H9 (cell line): ENCODE measurements around the gene FYCO1. TPM values are rescaled to one million over a fixed set of nuclear protein-coding genes. Genes with fewer than 3 reads are reported as not detected.

Experiments
- DNase-seq: peaks from one replicate; pipeline ENCODE4 v3.0.0-alpha.2; 2017
- H2AFZ ChIP-seq: one replicate; pipeline ENCODE4 v1.6.1; 2013; ENCODE audit warnings: mild to moderate bottlenecking, low read length, control low read depth, moderate library complexity
- H2AK5ac ChIP-seq: 2 replicates; pipeline ENCODE4 v1.6.1; 2013; ENCODE audit warnings: low read length, control low read depth, mixed read lengths; ENCODE audit not compliant: insufficient read length
- H2BK120ac ChIP-seq: one replicate; pipeline ENCODE4 v1.6.1; 2013; ENCODE audit warnings: low read depth, mild to moderate bottlenecking, low read length, control low read depth, inconsistent platforms; ENCODE audit not compliant: poor library complexity, severe bottlenecking
- H2BK12ac ChIP-seq: 2 replicates; pipeline ENCODE4 v1.6.1; 2013; ENCODE audit warnings: low read length, control low read depth, mixed read lengths, low read depth; ENCODE audit not compliant: insufficient read length
- H2BK15ac ChIP-seq: 2 replicates; pipeline ENCODE4 v1.6.1; 2013; ENCODE audit warnings: low read depth, low read length, control low read depth
- H2BK20ac ChIP-seq: one replicate; pipeline ENCODE4 v1.6.1; 2013; ENCODE audit warnings: low read depth, mild to moderate bottlenecking, low read length, control low read depth, inconsistent platforms; ENCODE audit not compliant: poor library complexity, severe bottlenecking
- H2BK5ac ChIP-seq: 2 replicates; pipeline ENCODE4 v1.6.1; 2013; ENCODE audit warnings: low read length, control low read depth, mixed read lengths; ENCODE audit not compliant: insufficient read length
- H3K14ac ChIP-seq: 2 replicates; pipeline ENCODE4 v1.6.1; 2013; ENCODE audit warnings: low read length, control low read depth; ENCODE audit not compliant: insufficient read depth
- H3K18ac ChIP-seq: 2 replicates; pipeline ENCODE4 v1.6.1; 2013; ENCODE audit warnings: low read depth, mild to moderate bottlenecking, mixed read lengths, low read length, control low read depth; ENCODE audit not compliant: insufficient read length
- H3K23ac ChIP-seq: 2 replicates; pipeline ENCODE4 v1.6.1; 2013; ENCODE audit warnings: low read length, control low read depth, mixed read lengths, low read depth; ENCODE audit not compliant: insufficient read length
- H3K23me2 ChIP-seq: 2 replicates; pipeline ENCODE4 v1.6.1; 2013; ENCODE audit warnings: low read depth, mild to moderate bottlenecking, mixed read lengths, low read length, control low read depth; ENCODE audit not compliant: insufficient read length, poor library complexity, severe bottlenecking
- H3K27ac ChIP-seq: 2 replicates; pipeline ENCODE4 v1.5.1; 2013; ENCODE audit warnings: low read length, control low read depth, mixed read lengths, low read depth; ENCODE audit not compliant: insufficient read length
- H3K27me3 ChIP-seq: 2 replicates; pipeline ENCODE4 v1.6.1; 2013; ENCODE audit warnings: low read length, control low read depth, inconsistent platforms; ENCODE audit not compliant: insufficient read depth
- H3K4ac ChIP-seq: 2 replicates; pipeline ENCODE4 v1.6.1; 2013; ENCODE audit warnings: low read depth, mild to moderate bottlenecking, control low read depth, inconsistent platforms, low read length, moderate library complexity
- H3K4me1 ChIP-seq: 2 replicates; pipeline ENCODE4 v1.6.1; 2013; ENCODE audit warnings: low read length, control low read depth, inconsistent platforms; ENCODE audit not compliant: insufficient read depth
- H3K4me2 ChIP-seq: 2 replicates; pipeline ENCODE4 v1.6.1; 2013; ENCODE audit warnings: low read length, control low read depth, mixed read lengths; ENCODE audit not compliant: insufficient read length, insufficient read depth
- H3K56ac ChIP-seq: 2 replicates; pipeline ENCODE4 v1.6.1; 2013; ENCODE audit warnings: low read depth, mild to moderate bottlenecking, mixed read lengths, low read length, control low read depth; ENCODE audit not compliant: insufficient read length
- H3K79me1 ChIP-seq: 2 replicates; pipeline ENCODE4 v1.6.1; 2013; ENCODE audit warnings: low read depth, mild to moderate bottlenecking, moderate library complexity, low read length, control low read depth, inconsistent platforms; ENCODE audit not compliant: insufficient read depth, poor library complexity, severe bottlenecking
- H3K79me2 ChIP-seq: 2 replicates; pipeline ENCODE4 v1.6.1; 2013; ENCODE audit warnings: low read length, control low read depth, inconsistent platforms; ENCODE audit not compliant: insufficient read depth
- H3K9ac ChIP-seq: 2 replicates; pipeline ENCODE4 v1.6.1; 2013; ENCODE audit warnings: low read length, control low read depth, mixed read lengths; ENCODE audit not compliant: insufficient read length; ENCODE audit errors: extremely low read depth
- H3K9me3 ChIP-seq: one replicate; pipeline ENCODE4 v1.6.1; 2013; ENCODE audit warnings: low read depth, low read length, inconsistent platforms; ENCODE audit not compliant: control insufficient read depth
- H3T11ph ChIP-seq: one replicate; pipeline ENCODE4 v1.6.1; 2013; ENCODE audit warnings: mild to moderate bottlenecking, low read length, control low read depth, inconsistent platforms
- H4K20me1 ChIP-seq: one replicate; pipeline ENCODE4 v1.6.1; 2013; ENCODE audit not compliant: control insufficient read depth, insufficient read length, insufficient read depth
- H4K5ac ChIP-seq: 2 replicates; pipeline ENCODE4 v1.6.1; 2013; ENCODE audit warnings: low read depth, mild to moderate bottlenecking, mixed read lengths, low read length, control low read depth; ENCODE audit not compliant: insufficient read length
- H4K8ac ChIP-seq: replicated peaks from 2 replicates; pipeline ENCODE4 v1.6.1; 2013; ENCODE audit warnings: low read length, control low read depth, mixed read lengths, low read depth; ENCODE audit not compliant: insufficient read length
- H4K91ac ChIP-seq: 2 replicates; pipeline ENCODE4 v1.6.1; 2013; ENCODE audit warnings: low read depth, mild to moderate bottlenecking, moderate library complexity, mixed read lengths, low read length, control low read depth; ENCODE audit not compliant: insufficient read length
- H3K27ac Mint-ChIP-seq, 3 experiments: 2 replicates in 2 of 3; 3 replicates in 1 of 3; pipeline ENCODE4 v1.8.0; 2020 to 2021; ENCODE audit warnings: mixed read lengths in 3 of 3, mild to moderate bottlenecking in 1 of 3, moderate library complexity in 1 of 3
- H3K27me3 Mint-ChIP-seq: 2 replicates; pipeline ENCODE4 v1.8.0; 2021; ENCODE audit warnings: low read depth, mild to moderate bottlenecking, moderate library complexity, mixed read lengths
- H3K36me3 Mint-ChIP-seq, 3 experiments: 2 replicates in 2 of 3; 3 replicates in 1 of 3; pipeline ENCODE4 v1.8.0; 2020 to 2021; ENCODE audit warnings: low read depth in 3 of 3, mixed read lengths in 3 of 3; ENCODE audit not compliant: insufficient read depth in 1 of 3
- H3K4me1 Mint-ChIP-seq, 2 experiments: 2 replicates each; pipeline ENCODE4 v1.8.0; 2020; ENCODE audit warnings: mixed read lengths in 2 of 2
- H3K4me3 Mint-ChIP-seq, 2 experiments: 2 replicates in 1 of 2; 3 replicates in 1 of 2; pipeline ENCODE4 v1.8.0; 2020 to 2021; ENCODE audit warnings: mild to moderate bottlenecking in 2 of 2, mixed read lengths in 2 of 2, moderate library complexity in 1 of 2
- H3K9me3 Mint-ChIP-seq, 2 experiments: 2 replicates in 1 of 2; 3 replicates in 1 of 2; pipeline ENCODE4 v1.8.0; 2020; ENCODE audit warnings: mild to moderate bottlenecking in 2 of 2, mixed read lengths in 2 of 2, moderate library complexity in 1 of 2
- CTCF ChIP-seq: fragments of 200-600 bp; sonication (generic); conservative IDR thresholded peaks from 3 replicates; pipeline ENCODE4 v1.8.0; 2021; ENCODE audit warnings: antibody characterized with exemption, mild to moderate bottlenecking
- WGBS: extraction: QIAGEN DNeasy Blood & Tissue Kit; methylation state at CpG from one replicate; pipeline ENCODE4 v1.1.7; 2013; ENCODE audit warnings: missing lambda C conversion rate, low lambda C conversion rate, mixed read lengths; ENCODE audit not compliant: insufficient read length; ENCODE audit errors: extremely low coverage; 5-methylcytosine and 5-hydroxymethylcytosine counted together
- total RNA-seq: library from RNA; stranded (reverse); gene quantifications from 2 replicates; pipeline ENCODE4 v1.2.1, GENCODE V29; 2021

The FYCO1 gene
- total RNA-seq, 1 experiment from 2014 or later: 10.4 TPM

GRCh38 chr3:45868650-45869049 is 127.0 kb downstream of the FYCO1 start:
- no CpG with 5 or more reads among the region's 2 CpGs for WGBS
- Histone ChIP-seq H4K5ac (no peak overlapping the region), H3K79me2 (no peaks in the 10 kb centered on the region), H3K14ac (no peak overlapping the region; the same call in 1 of the 2 replicates), H2BK5ac (no peak overlapping the region), H2AFZ (no peak overlapping the region), H3K9ac (no peak overlapping the region), H2BK120ac (no peak overlapping the region), H3K18ac (no peak overlapping the region), H4K20me1 (no peaks in the 10 kb centered on the region), H2BK20ac (no peak overlapping the region), H2BK12ac (no peak overlapping the region), H4K91ac (no peak overlapping the region), H3K23ac (no peak overlapping the region), H3K27me3 (no peaks in the 10 kb centered on the region), H3K9me3 (peaks cover 2% of the 10 kb centered on the region), H3K79me1 (no peaks in the 10 kb centered on the region), H3K4me2 (no peak overlapping the region), H3K56ac (no peak overlapping the region), H2BK15ac (no peak overlapping the region), H3K4me1 (no peaks in the 10 kb centered on the region), H3K4ac (no peak overlapping the region), H3T11ph (no peak overlapping the region), H3K27ac (no peak overlapping the region), H2AK5ac (no peak overlapping the region), H3K23me2 (no peaks in the 10 kb centered on the region), H4K8ac (no peak overlapping the region)
- no peak overlapping the region for H3K27ac Mint-ChIP-seq
- no peak for TF ChIP-seq CTCF
- no peaks in the 10 kb centered on the region for H3K36me3 Mint-ChIP-seq
- peaks cover under 1 to 1% of the 10 kb centered on the region in 2 experiments; a peak in 1 of 5 replicates for H3K9me3 Mint-ChIP-seq
- H3K4me1 Mint-ChIP-seq: peaks cover 14 to 16% of the 10 kb centered on the region in 2 experiments
- no peak for DNase-seq
- peaks cover 10% of the 10 kb centered on the region for H3K27me3 Mint-ChIP-seq
- H3K4me3 Mint-ChIP-seq: no peak overlapping the region
